ENCODE results near the gene ZWILCH. TPM values are rescaled to one million over a fixed set of nuclear protein-coding genes. Genes with fewer than 3 reads are reported as not detected.

Gene ZWILCH
- total and polyA plus RNA-seq, 2 of the 4 experiments (the other 2 are of a cell fraction) = 10.5 to 22.2 TPM

DNA sequence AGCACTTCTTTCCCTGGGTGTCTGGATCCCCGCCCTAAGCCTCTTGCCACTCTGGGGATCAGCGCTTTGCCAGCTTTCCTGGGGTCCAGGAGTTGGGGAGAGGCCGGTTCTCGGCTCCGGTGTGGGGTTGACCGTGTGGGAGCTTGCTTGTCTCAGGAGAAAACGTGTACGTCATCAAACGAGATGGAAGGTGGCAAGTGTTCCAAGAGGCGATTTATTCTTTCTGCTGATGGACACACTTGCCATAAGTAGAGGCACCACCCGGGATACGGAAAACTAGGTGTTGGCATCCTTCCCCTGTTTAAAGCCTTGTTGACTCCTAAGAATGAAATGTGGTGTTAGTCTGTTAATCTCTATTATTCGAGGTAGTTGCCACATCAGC lies 295 bp downstream of the ZWILCH start:
- Histone ChIP-seq H2BK20ac (ENCODE audit: low read depth, low read length) (no peak overlapping the region), H2BK5ac (ENCODE audit: low read depth, low read length, poor library complexity, severe bottlenecking) (peak overlapping the region; percentile 97), H3K4me3 (ENCODE audit: insufficient read depth, low read depth, low read length) (peak overlapping the region; percentile 59), H3K4me2 (ENCODE audit: low read depth, low read length) (peak overlapping the region; percentile 86), H2AK5ac (ENCODE audit: low read depth, low read length) (peak overlapping the region; percentile 82; the same call in 1 of the 2 replicates), H3K27me3 (ENCODE audit: control insufficient read depth, insufficient read depth, low read length) (no peaks in the 10 kb centered on the region), H3K27ac (ENCODE audit: insufficient read depth, low read length) (peak overlapping the region; percentile 95), H2AK9ac (replicated peaks; ENCODE audit: low read depth, low read length, poor library complexity) (peak overlapping the region; percentile 93), H3K9ac (ENCODE audit: low read depth, low read length) (peak overlapping the region; percentile 94), H3K18ac (ENCODE audit: low read depth, low read length) (no peak overlapping the region; the same call in 1 of the 2 replicates), H2BK120ac (ENCODE audit: low read depth, low read length) (peak overlapping the region; percentile 49; the same call in 1 of the 2 replicates), H2AFZ (replicated peaks; ENCODE audit: low read length, poor library complexity) (peak overlapping the region; percentile 97), H3K79me1 (ENCODE audit: low read depth in 1 of 2, low read length in 2 of 2) (peaks cover 15 to 37% of the 10 kb centered on the region in 2 experiments), H3K4ac (ENCODE audit: low read depth, low read length) (peak overlapping the region; percentile 100), H3K36me3 (ENCODE audit: control insufficient read depth, insufficient read depth, low read length) (peaks cover 18% of the 10 kb centered on the region), H4K8ac (ENCODE audit: low read depth in 2 of 2, low read length in 2 of 2) (peak overlapping the region; percentile 76 to 91; a peak in 3 of 4 replicates), H4K20me1 (ENCODE audit: insufficient read depth, low read length) (peaks cover 37% of the 10 kb centered on the region), H2BK15ac (ENCODE audit: low read depth, low read length) (no peak overlapping the region), H3K4me1 (ENCODE audit: control insufficient read depth, insufficient read depth, low read length) (peaks cover 1% of the 10 kb centered on the region; the same call in 1 of the 2 replicates), H4K5ac (ENCODE audit: low read depth, low read length) (peak overlapping the region; percentile 71), H4K91ac (ENCODE audit: insufficient read depth, low read depth, low read length) (peak overlapping the region; percentile 86), H3K9me1 (ENCODE audit: insufficient read depth, low read length) (no peaks in the 10 kb centered on the region), H3K9me3 (ENCODE audit: control insufficient read depth, insufficient read depth, low read length) (no peaks in the 10 kb centered on the region), H3K14ac (replicated peaks; ENCODE audit: low read depth, low read length) (peak overlapping the region; percentile 96), H3K56ac (ENCODE audit: extremely low read depth, insufficient read depth, low read length) (peak overlapping the region; percentile 83), H3K23ac (ENCODE audit: low read depth, low read length) (peak overlapping the region; percentile 93)
- dilution Hi-C loops (cut with HindIII; ENCODE audit: low sequenced_read_pairs, unreplicated experiment) = no loop called here
- intact Hi-C loops (cut with micrococcal nuclease) = loop anchor here (10.0 kb wide), 1 partner anchor 199 kb away; the partner anchor contains the start of gene SMAD6
- ChIA-PET POLR2A (ENCODE audit: unreplicated experiment) (interaction anchor here (0.6 kb wide), 3 partner anchors 19 to 553 kb away, joined by 3 read pairs; no protein-coding TSS in a partner anchor), CTCF (no interaction called here)
- ATAC-seq (ENCODE audit: low read depth) (peak; percentile 28; the same call in 1 of the 2 replicates), DNase-seq (peak; percentile 51)
- in situ Hi-C loops (cut with MboI; ENCODE audit: low sequenced_read_pairs) = no loop called here
- TF ChIP-seq CEBPB (IDR thresholded peaks at IDR 0.05; ENCODE audit: low read depth, low read length) (no peak), MAFK (IDR thresholded peaks at IDR 0.05; ENCODE audit: low read depth, low read length) (no peak), POLR2A (IDR thresholded peaks at IDR 0.05; ENCODE audit: low read depth, low read length) (no peak), FOS (IDR thresholded peaks at IDR 0.05; ENCODE audit: low read depth, low read length) (no peak), NFE2L2 (IDR thresholded peaks at IDR 0.05; ENCODE audit: low read depth, low read length) (no peak), CHD1 (IDR thresholded peaks at IDR 0.05; ENCODE audit: low read depth, low read length) (no peak), MXI1 (IDR thresholded peaks at IDR 0.05; ENCODE audit: borderline replicate concordance, low read depth, low read length) (no peak), RFX5 (IDR thresholded peaks at IDR 0.05; ENCODE audit: low read depth, low read length) (no peak), MAZ (IDR thresholded peaks at IDR 0.05; ENCODE audit: borderline replicate concordance, low read depth, low read length) (no peak), SMC3 (IDR thresholded peaks at IDR 0.05; ENCODE audit: low read depth, low read length) (no peak), RCOR1 (IDR thresholded peaks at IDR 0.05; ENCODE audit: insufficient replicate concordance, low read length) (no peak), BHLHE40 (IDR thresholded peaks at IDR 0.05; ENCODE audit: low read depth, low read length) (no peak), RAD21 (IDR thresholded peaks at IDR 0.05; ENCODE audit: low read length) (no peak)
- TF ChIP-seq, protein P1, sequence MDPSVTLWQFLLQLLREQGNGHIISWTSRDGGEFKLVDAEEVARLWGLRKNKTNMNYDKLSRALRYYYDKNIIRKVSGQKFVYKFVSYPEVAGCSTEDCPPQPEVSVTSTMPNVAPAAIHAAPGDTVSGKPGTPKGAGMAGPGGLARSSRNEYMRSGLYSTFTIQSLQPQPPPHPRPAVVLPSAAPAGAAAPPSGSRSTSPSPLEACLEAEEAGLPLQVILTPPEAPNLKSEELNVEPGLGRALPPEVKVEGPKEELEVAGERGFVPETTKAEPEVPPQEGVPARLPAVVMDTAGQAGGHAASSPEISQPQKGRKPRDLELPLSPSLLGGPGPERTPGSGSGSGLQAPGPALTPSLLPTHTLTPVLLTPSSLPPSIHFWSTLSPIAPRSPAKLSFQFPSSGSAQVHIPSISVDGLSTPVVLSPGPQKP (IDR thresholded peaks at IDR 0.05; ENCODE audit: borderline replicate concordance, low read depth, low read length) = no peak
- TF ChIP-seq, protein P2, sequence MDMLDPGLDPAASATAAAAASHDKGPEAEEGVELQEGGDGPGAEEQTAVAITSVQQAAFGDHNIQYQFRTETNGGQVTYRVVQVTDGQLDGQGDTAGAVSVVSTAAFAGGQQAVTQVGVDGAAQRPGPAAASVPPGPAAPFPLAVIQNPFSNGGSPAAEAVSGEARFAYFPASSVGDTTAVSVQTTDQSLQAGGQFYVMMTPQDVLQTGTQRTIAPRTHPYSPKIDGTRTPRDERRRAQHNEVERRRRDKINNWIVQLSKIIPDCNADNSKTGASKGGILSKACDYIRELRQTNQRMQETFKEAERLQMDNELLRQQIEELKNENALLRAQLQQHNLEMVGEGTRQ (IDR thresholded peaks at IDR 0.05; ENCODE audit: low read depth, low read length) = no peak
- TF ChIP-seq, protein P3, sequence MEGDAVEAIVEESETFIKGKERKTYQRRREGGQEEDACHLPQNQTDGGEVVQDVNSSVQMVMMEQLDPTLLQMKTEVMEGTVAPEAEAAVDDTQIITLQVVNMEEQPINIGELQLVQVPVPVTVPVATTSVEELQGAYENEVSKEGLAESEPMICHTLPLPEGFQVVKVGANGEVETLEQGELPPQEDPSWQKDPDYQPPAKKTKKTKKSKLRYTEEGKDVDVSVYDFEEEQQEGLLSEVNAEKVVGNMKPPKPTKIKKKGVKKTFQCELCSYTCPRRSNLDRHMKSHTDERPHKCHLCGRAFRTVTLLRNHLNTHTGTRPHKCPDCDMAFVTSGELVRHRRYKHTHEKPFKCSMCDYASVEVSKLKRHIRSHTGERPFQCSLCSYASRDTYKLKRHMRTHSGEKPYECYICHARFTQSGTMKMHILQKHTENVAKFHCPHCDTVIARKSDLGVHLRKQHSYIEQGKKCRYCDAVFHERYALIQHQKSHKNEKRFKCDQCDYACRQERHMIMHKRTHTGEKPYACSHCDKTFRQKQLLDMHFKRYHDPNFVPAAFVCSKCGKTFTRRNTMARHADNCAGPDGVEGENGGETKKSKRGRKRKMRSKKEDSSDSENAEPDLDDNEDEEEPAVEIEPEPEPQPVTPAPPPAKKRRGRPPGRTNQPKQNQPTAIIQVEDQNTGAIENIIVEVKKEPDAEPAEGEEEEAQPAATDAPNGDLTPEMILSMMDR (conservative IDR thresholded peaks at IDR 0.05; ENCODE audit: low read depth, low read length) = no peak
- WGBS, 2 experiments (ENCODE audit: extremely low coverage in 2 of 2, insufficient read length in 1 of 2) = no CpG with 5 or more reads among the region's 13 CpGs
- BruUV-seq (replicated peaks) = TSS peak; percentile 73
